SHP77 (cell line): ENCODE results near the gene FZD8.

Source experiments
- DNase-seq, 2 experiments: peaks; one replicate each; lab custom pipeline; 2025; lab: John Stamatoyannopoulos, UW

FZD8 gene

GRCh38 chr10:35605191-35605590, 36.9 kb downstream of the FZD8 start, which contains the start of gene GJD4:
Gene GJD4, plus strand, starts transcription at chr10:35605341. Its CDS starts 227 bp downstream, at chr10:35605568.
- no peak for DNase-seq

GRCh38 chr10:35600193-35600592, 41.9 kb downstream of the FZD8 start:
- DNase-seq: no peak

GRCh38 chr10:35598379-35598778, 43.7 kb downstream of the FZD8 start:
- DNase-seq: no peak

- no peak for DNase-seq
Measured at GRCh38 chr10:35595106-35595505, 47.0 kb downstream of the FZD8 start.

- DNase-seq: no peak
Measured at GRCh38 chr10:35594115-35595079, 47.7 kb downstream of the FZD8 start.

GRCh38 chr10:35592441-35592840, 49.7 kb downstream of the FZD8 start:
- no peak for DNase-seq

GRCh38 chr10:35588836-35589235, 53.3 kb downstream of the FZD8 start:
- DNase-seq: no peak
